Left cardiac atrium (tissue), 4 donors: Measurements from ENCODE around the gene CKS1B. TPM values are rescaled to one million over a fixed set of nuclear protein-coding genes. Genes with fewer than 3 reads are reported as not detected.

Experiments
- ATAC-seq, 2 donors: fragments of 200-7000 bp; cut with Tn5 transposase; one replicate each; pipeline ENCODE4 v1.9.1; 2020; ENCODE audit warnings: mild to moderate bottlenecking in 2 of 2, moderate library complexity in 2 of 2
- DNase-seq: peaks from one replicate; pipeline ENCODE4 v3.0.0-alpha.2; 2020
- intact Hi-C, 2 donors: fragments of 100-400 bp; cut with DNase I; formaldehyde crosslinking; loops; one replicate each; pipeline versions ENCODE4 v1.14.1 to v1.15.1; 2022 to 2023
- microRNA-seq, 2 donors: library from miRNA; unstranded; fragments of <30 nt; microRNA quantifications; one replicate each; pipeline ENCODE4 v1.2.0, GENCODE V29; 2020
- total RNA-seq, 2 donors: library from RNA; stranded (reverse); fragmentation: NEBNext Ultra II Directional; extraction: Animal tissue kit (Norgen Biotek cat#: 25700); gene quantifications; one replicate each; pipeline ENCODE4 v1.2.1, GENCODE V29; 2021
- donor health status: DM: no; HTN: yes; CAD: no.
- donor health status: DM: no; HTN: yes; CAD: no; lungs with severe emphysema.
- donor health status: DM: yes; HTN: yes; CAD: no.
- donor health status: Dilated cardiomyopathy.

Gene CKS1B
- total RNA-seq, 2 donors from 2014 or later = 26.9 to 33.8 TPM

DNA sequence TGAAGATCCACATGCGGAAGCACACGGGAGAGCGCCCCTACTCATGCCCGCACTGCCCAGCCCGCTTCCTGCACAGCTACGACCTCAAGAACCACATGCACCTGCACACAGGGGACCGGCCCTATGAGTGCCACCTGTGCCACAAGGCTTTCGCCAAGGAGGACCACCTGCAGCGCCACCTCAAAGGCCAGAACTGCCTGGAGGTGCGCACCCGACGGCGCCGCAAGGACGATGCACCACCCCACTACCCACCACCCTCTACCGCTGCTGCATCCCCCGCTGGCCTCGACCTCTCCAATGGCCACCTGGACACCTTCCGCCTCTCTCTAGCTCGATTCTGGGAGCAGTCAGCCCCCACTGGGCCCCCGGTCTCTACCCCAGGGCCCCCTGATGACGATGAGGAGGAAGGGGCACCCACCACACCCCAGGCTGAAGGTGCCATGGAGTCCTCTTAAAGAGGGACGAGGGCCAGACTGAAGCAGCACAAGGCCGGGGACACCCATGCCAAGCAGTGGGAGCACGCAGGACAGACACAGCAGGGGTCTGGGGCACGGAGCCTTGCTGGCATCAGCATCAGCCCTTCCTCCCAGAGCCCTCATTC, 41.9 kb downstream of the CKS1B start:
- peak; percentile 34 for DNase-seq
- intact Hi-C loops = no loop called here
- ATAC-seq = no peak

DNA sequence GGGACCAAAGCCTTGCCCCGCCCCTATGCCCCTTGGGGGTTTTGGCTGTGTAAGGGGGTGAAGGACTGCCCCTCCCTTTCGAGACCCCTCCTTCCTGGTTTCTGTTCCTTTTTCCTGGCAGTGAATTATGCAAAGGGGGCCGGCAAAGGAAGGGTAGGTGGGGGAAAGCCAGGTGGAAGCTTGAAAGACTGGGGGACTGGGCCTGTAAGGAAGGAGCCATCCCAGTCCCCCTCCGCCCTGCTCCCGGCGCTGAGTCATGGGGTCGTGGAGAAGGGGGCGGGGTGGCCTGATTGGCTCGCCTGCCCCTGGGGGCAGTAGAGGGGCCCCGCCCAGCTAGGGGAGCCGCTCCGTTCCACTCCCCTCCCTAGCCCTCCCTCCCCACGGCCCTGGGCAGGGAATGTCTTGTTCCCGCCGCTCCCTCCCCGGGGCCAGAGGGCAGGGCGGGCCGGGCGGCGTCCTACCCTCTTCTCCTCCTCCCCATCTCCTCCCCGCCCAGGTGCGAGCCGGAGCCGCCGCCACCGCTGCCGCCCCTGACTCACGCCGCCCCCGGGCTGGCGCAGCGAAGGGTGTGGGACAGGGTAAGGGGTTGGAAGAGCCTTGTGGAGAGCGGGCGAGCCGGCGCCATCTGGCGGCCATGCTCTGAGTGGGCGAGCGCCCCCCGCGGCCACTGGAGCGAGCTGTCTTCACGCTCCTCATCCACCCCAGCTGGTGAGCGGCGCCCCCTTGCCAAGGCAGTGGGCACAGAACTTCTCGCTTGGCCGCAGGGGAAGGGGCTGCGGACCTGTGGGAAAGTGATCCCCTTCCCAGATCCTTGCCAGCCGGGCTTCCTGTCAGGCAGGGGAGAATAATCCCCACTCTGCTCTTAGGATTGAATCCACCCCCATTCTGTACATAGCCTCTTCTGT, 42.8 kb downstream of the CKS1B start:
- intact Hi-C loops = no loop called here
- ATAC-seq (peak; percentile 90 to 96), DNase-seq (peak; percentile 91)

DNA sequence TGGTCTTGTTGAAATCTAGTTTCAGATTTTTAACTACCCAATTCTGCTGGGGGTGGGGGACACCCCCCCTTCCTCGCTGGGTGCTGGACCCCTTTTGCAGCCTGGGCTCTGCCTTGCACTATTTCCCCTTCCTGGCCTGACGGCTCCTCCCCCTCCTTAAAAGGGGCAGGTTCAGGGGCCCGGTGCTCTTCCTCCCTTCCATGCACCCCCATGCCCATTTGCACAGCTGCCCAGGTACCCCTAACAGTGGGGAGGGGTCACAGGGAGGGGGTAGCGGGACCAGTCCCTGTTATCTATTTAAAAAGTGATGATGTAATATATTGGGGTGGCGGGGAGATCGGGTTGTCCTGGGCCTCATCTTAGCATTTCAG, 43.5 kb downstream of the CKS1B start:
- intact Hi-C loops = no loop called here
- DNase-seq (no peak), ATAC-seq (peak in 1 of 2 donors; percentile 0)

DNA sequence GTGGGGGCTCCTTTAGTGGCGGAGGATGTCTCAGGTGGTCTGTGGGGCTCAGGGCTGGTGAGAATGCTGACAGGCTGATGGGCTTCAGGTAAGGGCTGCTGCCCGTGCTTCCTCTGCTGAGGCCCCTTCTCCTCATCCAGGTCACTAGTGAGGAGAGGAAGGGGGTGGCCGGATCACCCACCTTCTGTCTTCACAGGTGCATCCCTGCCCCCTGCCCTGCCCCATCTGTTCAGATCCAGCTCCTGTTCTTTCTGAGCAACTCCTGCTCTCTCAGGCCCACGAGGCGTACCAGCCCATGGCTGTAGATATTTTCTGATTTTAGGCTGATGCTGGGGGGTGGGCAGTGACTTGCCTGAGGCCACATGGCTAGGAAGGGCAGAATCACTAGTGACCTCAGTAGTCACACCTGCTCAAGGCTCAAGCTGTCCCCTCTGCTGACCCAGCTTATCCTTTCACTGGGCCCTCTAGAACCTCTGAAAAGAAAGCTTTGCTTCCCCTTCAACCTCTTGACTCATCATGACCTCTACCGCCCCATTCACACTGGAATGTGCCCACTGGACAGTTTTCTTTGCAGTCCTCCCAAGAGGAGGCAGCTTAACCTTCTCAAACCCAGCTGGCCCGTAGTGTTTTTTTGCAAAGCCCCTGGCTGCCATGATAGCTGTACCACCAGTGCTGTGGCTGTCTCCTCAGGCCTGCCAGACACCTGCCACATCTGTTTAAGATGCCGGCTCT, 44.3 kb downstream of the CKS1B start:
- DNase-seq = no peak
- no peak for ATAC-seq
- intact Hi-C loops = no loop called here

DNA sequence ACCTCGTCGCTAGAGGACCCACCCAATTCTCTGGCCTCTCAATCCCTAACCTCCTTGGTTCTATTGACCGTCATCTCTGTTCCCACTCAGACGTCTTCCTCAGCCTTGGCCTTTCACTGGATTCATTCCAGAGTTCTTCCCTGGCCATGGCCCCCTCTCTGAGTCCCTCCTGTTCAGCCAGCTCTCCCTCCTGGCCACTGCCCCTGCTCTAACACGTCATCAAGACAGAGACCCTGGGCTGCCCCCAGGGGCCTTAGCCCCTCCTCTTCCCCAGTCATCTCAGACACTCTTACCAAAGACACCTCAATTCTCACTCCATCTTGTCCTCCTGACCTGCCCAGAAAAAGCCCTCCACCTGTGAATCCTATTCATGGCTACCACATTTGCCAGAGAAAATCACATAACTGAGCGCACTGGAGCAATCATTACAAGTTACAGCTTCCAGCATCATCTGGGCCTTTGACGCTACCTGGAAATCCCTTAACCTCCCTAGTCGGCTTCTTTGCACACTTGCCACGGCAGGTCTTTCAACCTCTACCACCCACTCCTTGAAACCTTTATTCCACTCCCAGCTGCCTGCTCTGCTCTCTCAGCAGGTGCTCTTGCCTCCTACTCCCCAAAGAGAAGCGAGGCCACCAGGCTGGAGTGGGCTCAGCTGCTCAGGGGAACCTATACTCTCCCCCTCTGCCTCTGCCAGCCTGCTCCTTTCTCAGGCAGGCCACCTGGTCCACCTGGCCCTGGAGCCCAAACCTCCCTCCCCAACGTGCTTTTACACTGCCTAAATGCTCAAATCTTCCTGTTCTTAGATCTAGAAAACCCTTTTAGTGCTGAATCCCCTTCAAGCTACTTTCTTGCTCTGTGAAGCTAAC, 45.1 kb downstream of the CKS1B start:
- ATAC-seq (no peak), DNase-seq (no peak)
- intact Hi-C loops = no loop called here

DNA sequence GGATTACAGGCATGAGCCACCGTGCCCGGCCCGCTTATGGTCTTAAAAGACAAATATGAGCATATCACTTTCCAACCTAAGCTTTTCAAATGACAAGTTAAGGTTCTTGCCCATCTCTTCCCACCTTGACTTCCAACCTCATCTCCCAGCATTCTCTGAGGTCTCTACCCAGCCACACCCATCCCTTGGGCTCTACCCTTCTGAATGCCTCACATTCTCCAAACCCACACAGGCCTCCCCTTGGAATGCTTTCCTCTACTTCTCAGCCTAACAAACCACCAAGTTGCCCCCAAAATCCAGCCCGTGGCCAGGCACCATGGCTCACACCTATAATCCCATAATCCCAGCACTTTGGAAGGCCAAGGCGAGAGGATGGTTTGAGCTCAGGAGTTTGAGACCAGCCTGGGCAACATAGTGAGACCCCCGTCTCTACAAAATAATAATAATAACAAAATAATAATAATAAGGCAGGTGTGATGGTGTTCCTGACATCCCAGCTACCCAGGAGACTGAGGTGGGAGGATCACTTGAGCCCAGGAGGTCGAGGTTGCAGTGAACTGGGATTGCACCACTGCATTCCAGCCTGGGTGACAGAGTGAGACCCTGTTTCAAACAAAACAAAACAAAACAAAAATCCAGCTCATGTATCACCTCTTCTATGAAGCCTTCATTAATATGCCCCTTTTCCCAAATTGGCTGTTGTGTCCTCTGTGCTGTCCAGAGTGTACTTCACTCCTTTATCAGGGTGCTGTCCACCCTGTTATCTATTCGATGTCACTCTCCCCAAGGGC, 47.9 kb downstream of the CKS1B start:
- peak in 1 of 2 donors; percentile 46 for ATAC-seq
- DNase-seq = no peak
- intact Hi-C loops = no loop called here

DNA sequence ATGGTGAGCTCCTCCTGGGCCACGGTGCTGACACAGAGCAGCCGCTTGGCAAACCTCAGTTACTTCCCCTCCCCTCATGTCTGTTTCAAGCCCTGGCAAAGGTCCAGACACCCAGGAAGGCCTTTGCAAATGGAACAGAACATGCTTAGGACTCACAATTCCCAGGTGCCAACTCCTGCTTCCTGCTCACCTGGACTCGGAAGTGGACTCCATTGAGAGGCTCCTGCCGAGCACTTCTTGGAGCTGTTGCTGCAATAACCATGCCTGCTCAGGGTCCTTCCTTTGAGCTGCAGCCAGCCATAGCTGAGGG, 48.4 kb downstream of the CKS1B start:
- DNase-seq (no peak), ATAC-seq (no peak)
- intact Hi-C loops = no loop called here

DNA sequence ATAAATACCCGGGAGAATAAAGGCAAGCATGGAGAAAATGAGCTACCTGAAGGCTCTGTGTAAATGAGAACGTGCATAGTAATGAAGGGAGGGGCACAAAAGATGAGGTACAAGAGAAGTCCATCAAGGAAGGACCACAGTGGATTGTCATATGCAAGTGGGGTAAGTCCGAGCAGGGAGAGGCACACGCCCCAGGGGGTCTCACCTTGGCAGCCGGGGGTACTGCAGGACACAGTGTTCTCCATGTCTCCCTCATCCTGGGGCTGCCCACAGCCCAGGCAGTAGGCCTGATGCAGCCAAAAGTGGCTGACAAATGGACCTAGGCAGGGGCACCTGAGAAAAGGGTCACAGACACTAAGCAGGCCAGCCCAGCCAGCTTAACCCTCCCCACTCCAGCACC, 49.1 kb downstream of the CKS1B start:
- no peak for ATAC-seq
- no peak for DNase-seq
- intact Hi-C loops = no loop called here

DNA sequence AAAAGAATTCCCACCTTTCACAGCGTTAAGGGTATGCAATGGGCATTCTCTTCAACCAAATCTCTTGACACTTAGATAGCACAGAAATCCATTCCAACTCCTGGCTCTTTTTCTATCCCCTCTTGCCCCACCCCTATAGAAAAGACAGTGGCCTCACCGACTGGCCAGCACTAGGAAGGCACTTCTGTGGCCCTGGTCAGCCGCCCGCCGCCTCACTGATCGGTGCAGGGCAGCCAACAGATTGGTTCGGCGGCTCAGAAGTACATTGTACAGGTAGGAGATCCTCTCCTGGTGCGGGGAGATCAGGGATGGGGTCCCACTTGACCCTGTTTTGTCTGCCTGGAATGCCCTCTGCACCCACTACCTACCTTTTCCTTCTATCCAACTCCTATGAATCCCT, 49.8 kb downstream of the CKS1B start:
- DNase-seq = no peak
- intact Hi-C loops = no loop called here

DNA sequence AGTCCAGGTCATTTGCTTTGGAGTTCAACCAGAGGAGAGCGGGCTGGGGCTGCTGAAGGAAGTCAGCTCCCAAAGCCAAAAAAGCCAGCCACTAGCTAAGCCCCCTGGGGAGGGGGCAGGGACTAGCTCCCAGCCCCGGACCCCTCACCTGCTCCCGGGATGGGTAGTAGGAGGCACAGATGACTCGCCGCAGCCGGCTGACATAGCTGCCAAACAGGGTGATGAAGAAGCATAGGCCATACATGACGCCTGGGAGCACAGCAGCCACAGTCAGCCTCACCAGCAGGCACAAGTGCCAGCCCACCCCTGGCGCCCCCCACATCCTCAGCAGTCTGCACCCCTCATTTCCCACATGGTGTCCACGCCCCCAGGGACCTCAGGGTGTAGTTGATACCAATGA, 51.7 kb downstream of the CKS1B start:
- ATAC-seq = no peak
- DNase-seq = no peak
- intact Hi-C loops = no loop called here

More for the DNA sequence above, 49.8 kb downstream of the CKS1B start:
- no peak for ATAC-seq

DNA sequence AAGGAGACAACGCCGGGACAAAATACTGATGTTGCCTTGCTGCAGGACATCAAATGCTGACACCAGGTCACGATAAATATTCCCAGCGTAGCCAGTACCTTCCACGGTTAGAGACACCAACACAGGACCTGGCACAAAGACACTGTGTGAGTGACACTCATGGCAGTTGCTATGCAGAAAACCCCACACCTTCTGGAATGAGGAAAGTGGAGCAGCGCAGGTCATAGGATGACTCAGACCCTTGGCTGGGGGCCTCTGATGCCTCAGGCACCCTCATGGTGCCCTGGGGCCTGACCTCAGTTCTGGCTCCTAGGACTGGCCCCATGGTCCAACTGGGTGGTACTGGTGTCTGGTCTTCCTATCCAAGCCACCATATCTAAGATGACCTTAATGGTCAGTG, 52.1 kb downstream of the CKS1B start:
- intact Hi-C loops = no loop called here
- no peak for DNase-seq
- ATAC-seq = no peak

Small RNA genes within 50 kb of the gene (microRNA-seq; reads per million reads assigned to microRNA genes)
- 0 reads per million in 2 donors for gene MIR4258

Other genes with a start within 250 kb of the CKS1B start
- gene KCNN3, start 104.4 kb upstream of the CKS1B start, total RNA-seq = 1 to 10 TPM; 3.2 to 4.6 TPM
- gene PMVK, start 38.0 kb upstream of the CKS1B start, total RNA-seq = 10 to 100 TPM; 55.9 to 63.7 TPM
- gene PBXIP1, start 18.6 kb upstream of the CKS1B start, total RNA-seq = 10 to 100 TPM; 58.8 to 69.7 TPM
- gene PYGO2, start 12.9 kb upstream of the CKS1B start, total RNA-seq = 10 to 100 TPM; 15.3 to 15.8 TPM
- gene SHC1, start 3.9 kb upstream of the CKS1B start, total RNA-seq = 100 to 1,000 TPM in 1 of 2 donors, 10 to 100 TPM in 1; 88.7 to 102 TPM
- 10 to 100 TPM; 25.9 to 30.8 TPM for gene FLAD1, start 8.7 kb downstream of the CKS1B start, total RNA-seq
- not detected for gene LENEP, start 18.9 kb downstream of the CKS1B start, total RNA-seq
- 10 to 100 TPM; 49.6 to 52.6 TPM for gene ZBTB7B, start 28.1 kb downstream of the CKS1B start, total RNA-seq
- under 1 TPM in 1 of 2 donors, not detected in 1; 0.59 TPM for gene DCST2, start 59.1 kb downstream of the CKS1B start, total RNA-seq
- not detected for gene DCST1, start 59.1 kb downstream of the CKS1B start, total RNA-seq
- 100 to 1,000 TPM; 108 to 142 TPM for gene ADAM15, start 76.6 kb downstream of the CKS1B start, total RNA-seq
- 1 to 10 TPM; 2.5 to 2.7 TPM for gene EFNA4, start 89.1 kb downstream of the CKS1B start, total RNA-seq
- 1 to 10 TPM; 1.1 to 1.4 TPM for gene EFNA3, start 104.2 kb downstream of the CKS1B start, total RNA-seq
- gene EFNA1, start 153.2 kb downstream of the CKS1B start, total RNA-seq = 10 to 100 TPM; 33.3 to 39.1 TPM
- gene SLC50A1, start 161.2 kb downstream of the CKS1B start, total RNA-seq = 10 to 100 TPM; 12.2 to 13.0 TPM
- 10 to 100 TPM; 65.8 to 78.6 TPM for gene DPM3, start 165.8 kb downstream of the CKS1B start, total RNA-seq
- gene KRTCAP2, start 198.6 kb downstream of the CKS1B start, total RNA-seq = 100 to 1,000 TPM; 143 to 156 TPM
- gene TRIM46, start 199.2 kb downstream of the CKS1B start, total RNA-seq = under 1 TPM; 0.15 to 0.21 TPM
- gene THBS3, start 233.2 kb downstream of the CKS1B start, total RNA-seq = 10 to 100 TPM; 17.9 to 18.6 TPM
- 10 to 100 TPM; 19.7 to 25.5 TPM for gene MTX1, start 234.0 kb downstream of the CKS1B start, total RNA-seq